KOPT-K1 (cell line): Measurements from ENCODE around the gene DGKG.

Source experiments
- H3K27ac ChIP-seq: fragments of 200-600 bp; sonication (generic); 2 replicates; pipeline ENCODE4 v1.5.1; 2016; ENCODE audit warnings: antibody characterized with exemption, mild to moderate bottlenecking, low read depth, low read length; ENCODE audit not compliant: poor library complexity, severe bottlenecking
- H3K36me3 ChIP-seq: fragments of 200-600 bp; sonication (generic); 2 replicates; pipeline ENCODE4 v1.5.1; 2017; ENCODE audit warnings: antibody characterized with exemption, mild to moderate bottlenecking, low read length, moderate library complexity; ENCODE audit not compliant: insufficient read depth
- H3K9me3 ChIP-seq: fragments of 200-600 bp; sonication (generic); 2 replicates; pipeline ENCODE4 v1.5.1; 2017; ENCODE audit warnings: antibody characterized with exemption, low read length, mild to moderate bottlenecking; ENCODE audit not compliant: insufficient read depth, poor library complexity, severe bottlenecking

Gene DGKG

DNA sequence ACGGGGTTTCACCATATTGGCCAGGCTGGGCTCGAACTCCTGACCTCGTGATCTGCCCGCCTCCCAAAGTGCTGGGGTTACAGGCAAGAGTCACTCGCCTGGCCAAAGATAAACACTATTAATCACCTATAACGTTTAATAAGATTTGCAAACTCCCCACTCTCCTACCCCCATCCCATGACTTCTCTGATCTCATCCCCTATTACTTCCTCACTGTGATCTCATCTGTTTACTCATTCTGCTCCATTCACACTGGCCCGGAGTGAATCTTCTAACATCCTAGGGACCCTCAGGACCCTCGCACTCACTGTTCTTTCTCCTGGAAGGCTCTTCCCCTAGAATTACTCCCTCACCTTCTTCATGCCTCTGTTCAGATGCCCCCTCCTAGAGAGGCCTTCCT, 78.9 kb downstream of the DGKG start:
- no peak overlapping the region for H3K27ac ChIP-seq
- H3K9me3 ChIP-seq, result no peaks in the 10 kb centered on the region
- H3K36me3 ChIP-seq, result no peaks in the 10 kb centered on the region

DNA sequence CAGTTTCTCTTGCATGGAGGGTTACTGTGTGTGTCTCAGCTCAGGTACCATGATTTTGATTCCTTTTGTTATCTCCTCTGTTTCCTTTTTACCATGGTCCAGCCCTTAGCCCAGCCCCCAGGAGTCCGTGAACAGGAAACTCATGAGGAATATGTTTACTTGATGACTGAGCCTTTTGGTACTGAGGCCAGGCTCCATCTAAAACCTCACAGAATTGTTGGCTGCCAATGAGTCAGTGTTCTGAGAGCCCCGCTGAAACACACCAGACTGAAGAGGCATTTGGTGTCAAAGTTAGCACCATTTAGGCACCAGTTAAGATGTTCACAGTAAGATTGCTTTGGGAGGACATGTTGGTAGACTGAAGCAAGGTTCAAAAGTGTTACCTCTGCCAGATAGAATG, 80.9 kb downstream of the DGKG start:
- no peaks in the 10 kb centered on the region for H3K9me3 ChIP-seq
- no peaks in the 10 kb centered on the region for H3K36me3 ChIP-seq
- no peak overlapping the region for H3K27ac ChIP-seq

DNA sequence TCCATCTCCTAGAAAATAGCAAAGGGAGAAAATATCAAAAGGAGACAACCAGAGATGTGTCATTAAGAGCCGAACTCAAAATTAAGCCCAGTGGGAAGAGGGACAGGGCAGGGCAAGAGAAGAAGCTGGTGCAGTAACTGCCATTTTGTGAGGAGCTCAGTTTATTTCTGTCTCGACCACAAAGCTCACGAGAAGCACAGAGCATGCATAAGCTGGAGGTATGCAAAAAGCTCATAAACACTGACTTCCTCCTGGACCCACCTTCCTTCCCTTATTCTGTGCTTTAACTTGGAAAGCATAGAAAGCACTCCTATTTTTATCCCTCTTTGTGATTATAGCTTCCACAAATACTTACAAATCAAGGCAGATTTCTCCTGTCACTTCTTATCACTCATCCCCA, 81.3 kb downstream of the DGKG start:
- Histone ChIP-seq H3K9me3 (no peaks in the 10 kb centered on the region), H3K36me3 (no peaks in the 10 kb centered on the region), H3K27ac (no peak overlapping the region)

DNA sequence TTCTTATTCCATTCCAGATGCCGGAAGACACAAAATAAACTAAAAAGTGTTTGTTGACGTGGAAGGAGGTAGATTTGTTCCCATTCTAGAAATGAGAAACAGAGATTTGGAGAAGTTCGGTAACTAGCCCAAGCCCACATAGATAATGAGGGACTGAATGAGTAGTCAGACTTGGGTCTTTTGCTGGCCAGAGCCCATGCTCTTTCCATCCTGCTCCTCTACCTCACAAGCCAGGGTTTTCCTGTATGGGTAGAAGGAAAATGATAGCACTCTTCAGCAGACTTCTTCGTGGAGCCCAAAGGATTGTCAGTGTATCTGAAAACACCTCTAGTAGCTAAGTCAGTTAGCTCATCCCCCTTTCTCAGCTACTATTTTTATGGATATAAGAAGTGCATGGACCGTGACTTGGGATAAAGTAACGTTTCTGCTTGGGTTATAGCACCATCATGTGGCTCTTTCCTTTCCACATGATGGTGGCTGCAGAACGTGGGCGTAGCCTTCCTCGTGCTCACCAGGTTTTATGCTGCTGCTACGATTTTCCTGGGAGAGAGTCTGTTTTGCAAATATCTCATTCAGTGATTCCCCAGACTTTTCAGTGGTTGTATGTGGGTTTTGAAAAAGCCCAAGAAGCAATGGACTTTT, 84.6 kb downstream of the DGKG start:
- Histone ChIP-seq H3K27ac (no peak overlapping the region), H3K9me3 (no peaks in the 10 kb centered on the region), H3K36me3 (no peaks in the 10 kb centered on the region)

DNA sequence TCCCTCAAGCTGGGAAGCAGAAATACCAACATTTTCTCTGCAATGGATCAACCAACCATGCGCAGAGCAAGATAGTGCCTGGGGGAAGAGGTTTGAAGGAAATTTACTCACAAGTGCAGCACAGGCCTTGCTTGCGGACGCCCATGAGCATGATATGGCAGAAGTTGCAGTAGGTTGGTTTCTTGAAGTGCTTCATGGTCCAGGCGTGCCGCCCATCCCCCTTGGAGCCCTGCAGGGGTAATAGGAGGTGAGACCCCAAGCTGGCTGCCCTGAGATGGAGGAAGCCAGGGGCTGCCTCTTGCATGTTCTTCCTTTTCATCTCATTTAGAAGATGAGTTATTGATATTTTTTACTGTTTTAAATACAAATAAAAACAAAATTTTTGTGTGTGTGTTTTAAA, 86.6 kb downstream of the DGKG start:
- Histone ChIP-seq H3K36me3 (no peaks in the 10 kb centered on the region), H3K27ac (no peak overlapping the region), H3K9me3 (no peaks in the 10 kb centered on the region)

DNA sequence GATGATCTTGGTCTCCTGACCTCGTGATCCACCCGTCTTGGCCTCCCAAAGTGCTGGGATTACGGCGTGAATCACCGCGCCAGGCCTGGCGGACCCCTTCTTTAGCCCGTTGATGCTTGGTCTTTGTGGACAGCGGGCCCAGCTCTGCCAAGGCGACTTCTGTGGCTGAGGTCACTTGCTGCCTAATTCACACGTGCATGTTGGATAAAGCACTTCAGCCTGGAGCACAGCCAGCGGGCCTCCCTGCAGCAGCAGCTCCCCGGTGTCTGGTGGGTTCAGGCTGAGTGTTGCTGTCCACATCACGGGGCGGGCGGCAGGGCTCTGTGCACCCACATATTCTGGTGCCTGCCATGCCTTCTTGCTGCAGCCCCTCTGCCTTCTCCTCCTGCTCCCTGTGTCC, 88.4 kb downstream of the DGKG start:
- H3K27ac ChIP-seq, result no peak overlapping the region
- H3K9me3 ChIP-seq, result no peaks in the 10 kb centered on the region
- H3K36me3 ChIP-seq, result no peaks in the 10 kb centered on the region

DNA sequence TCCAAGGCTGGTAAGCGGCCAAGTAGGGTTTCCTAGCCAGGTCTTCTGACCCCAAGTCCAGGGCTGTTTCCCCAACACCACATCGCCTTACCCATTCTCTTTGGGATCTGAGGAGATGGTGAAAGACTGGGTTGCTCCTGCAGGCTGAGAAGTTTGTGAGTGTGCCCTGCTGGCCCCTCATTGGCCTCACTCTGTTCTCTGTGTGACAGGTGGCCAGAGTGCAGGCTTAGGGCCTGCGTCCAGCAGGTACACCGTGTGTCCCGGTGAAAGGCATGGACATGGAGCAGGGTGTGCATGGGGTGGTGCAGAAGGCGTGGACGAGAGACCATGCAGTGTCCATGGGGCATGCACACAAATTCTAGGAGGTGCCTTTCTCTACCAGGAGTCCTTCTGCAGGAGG, 91.3 kb downstream of the DGKG start:
- Histone ChIP-seq H3K36me3 (no peaks in the 10 kb centered on the region), H3K27ac (no peak overlapping the region), H3K9me3 (no peaks in the 10 kb centered on the region)

DNA sequence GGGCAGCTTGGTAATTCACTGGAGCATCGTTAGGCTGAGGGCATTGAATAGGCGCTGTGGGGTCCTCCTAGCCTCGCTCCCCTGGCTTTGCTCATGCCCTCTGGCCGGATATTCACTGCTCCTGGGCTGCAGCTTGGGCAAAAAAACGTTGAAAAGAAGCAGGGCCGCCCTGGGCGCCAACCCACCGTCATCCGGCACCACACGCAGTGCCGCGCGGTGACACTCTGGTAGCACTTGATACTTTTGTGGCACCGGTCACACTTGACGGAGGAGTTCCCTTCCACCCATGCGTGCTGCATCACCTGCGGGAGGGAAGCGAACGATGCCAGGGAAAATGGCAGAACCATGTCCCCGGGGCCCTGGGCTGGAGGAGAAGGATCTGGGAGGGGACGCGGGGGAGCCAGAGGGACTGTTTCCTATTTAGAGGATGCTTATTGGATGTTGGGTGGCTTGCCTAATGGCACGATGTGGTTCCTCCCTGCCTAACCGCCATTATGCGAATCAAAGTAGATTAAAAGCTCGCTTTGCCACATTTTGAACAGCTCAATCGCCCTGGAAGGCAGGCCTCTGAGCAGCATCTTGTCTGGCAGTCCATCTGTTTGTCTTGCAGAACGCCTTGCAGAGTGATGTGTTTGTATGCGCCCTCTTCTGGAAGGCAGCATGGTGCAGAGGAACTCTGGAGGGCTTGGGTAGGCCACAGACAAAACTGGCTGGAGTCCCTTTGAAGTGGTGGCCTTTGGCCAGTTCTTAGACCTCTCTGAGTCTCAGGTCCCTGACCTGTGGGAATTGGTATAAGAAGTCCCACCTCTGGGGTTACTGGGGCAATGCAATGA, 93.2 kb downstream of the DGKG start:
- H3K27ac ChIP-seq, result no peak overlapping the region
- H3K9me3 ChIP-seq, result no peaks in the 10 kb centered on the region
- no peaks in the 10 kb centered on the region for H3K36me3 ChIP-seq

DNA sequence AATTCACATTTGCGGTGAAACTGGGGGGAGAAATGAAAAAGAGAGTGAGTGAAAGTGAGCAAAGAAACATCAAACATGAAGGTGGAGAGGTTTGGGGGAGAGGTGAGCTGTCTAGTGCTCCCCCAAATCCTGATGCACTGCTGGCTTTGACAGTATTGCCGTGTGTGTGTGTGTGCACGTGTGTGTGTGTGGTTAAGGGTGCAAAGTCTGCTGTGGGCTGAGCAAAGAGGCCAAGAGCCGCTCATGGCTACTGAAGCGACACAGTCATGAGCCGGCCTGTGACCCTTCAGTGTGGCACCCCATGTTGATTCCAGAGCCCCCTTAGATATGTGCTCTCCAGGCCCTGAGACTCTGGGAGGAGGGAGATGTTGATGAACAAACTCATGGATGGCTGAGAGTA, 94.3 kb downstream of the DGKG start:
- no peak overlapping the region for H3K27ac ChIP-seq

DNA sequence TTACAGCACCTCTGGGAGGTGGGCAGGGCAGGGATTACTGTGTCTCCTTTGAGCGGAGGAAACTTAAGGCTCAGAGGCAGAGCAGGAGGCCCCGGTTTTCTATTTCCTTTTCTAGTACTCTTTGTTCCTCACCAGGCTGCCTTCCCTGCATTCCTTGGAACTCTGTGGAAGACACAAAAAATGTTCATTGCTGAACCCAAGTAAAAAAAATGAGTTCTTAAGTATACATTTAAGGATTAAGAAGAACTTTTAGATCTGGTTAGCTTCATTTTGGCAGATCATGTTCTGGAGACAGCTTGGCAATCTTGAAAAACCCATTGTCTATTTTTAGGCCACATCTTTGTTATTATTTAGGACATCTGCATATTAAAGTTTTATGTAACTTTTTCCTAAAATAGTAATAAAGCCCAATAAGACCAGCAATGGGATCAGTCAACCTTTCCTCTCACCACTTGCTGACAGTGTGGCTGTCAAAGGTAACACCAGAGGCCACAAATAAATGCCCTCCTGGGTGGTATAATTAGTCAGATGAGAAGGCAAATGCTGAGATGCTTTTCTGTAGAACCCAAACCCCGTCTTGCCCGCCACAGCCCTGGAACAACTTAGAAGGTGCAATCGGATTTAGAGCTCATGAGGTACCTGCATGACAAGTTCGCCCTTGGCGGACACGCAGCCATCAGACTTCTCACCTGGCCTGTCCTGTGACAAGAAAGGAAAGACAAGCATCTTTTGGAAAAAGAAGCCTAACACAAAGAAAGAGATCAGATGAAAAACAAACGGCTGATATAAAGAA, 97.2 kb downstream of the DGKG start:
- Histone ChIP-seq H3K9me3 (no peaks in the 10 kb centered on the region), H3K27ac (no peak overlapping the region), H3K36me3 (no peaks in the 10 kb centered on the region)

More for the DNA sequence above, 94.3 kb downstream of the DGKG start:
- no peaks in the 10 kb centered on the region for H3K9me3 ChIP-seq
- no peaks in the 10 kb centered on the region for H3K36me3 ChIP-seq

DNA sequence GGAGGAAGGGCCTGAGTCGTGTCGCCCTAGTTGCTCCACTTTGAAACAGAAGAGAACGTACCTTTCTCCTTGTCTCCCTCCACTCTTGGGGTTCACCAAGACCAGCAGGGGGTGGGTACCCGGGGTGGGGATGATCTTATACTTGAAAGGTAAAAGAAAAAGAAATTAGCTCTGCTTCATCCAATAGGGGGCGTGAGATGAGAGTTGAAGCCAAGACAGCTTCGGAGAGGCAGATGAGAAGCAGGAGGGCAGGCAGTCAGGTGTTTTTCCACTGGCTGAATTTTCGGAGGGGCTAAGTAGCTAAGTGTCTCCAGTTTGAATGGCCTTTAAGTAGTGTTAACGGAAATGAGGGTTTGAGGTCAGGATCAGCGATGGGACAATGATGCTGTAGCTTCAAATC, 100.4 kb downstream of the DGKG start:
- no peaks in the 10 kb centered on the region for H3K9me3 ChIP-seq
- no peaks in the 10 kb centered on the region for H3K36me3 ChIP-seq
- no peak overlapping the region for H3K27ac ChIP-seq

DNA sequence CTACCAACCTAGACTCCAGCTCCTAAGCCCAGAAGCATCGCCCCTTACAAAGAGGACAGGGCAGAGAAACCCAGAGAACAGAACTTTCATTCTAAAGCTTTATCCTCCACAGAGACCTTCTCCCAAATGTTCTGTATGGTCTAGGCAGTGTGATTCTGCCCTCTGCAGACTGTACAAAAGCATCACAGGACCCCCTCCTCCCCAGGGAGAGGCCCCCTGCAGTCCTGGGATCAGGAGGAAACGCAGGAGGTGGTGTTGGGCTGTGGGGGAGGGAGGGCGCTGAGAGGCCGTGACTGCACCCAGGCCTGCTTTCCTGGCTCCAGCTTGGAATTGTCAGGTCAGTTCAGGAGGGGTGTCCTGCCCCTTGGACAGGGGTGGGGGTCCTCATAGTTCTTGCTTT, 101.3 kb downstream of the DGKG start:
- H3K27ac ChIP-seq, result no peak overlapping the region
- no peaks in the 10 kb centered on the region for H3K36me3 ChIP-seq
- H3K9me3 ChIP-seq, result no peaks in the 10 kb centered on the region

DNA sequence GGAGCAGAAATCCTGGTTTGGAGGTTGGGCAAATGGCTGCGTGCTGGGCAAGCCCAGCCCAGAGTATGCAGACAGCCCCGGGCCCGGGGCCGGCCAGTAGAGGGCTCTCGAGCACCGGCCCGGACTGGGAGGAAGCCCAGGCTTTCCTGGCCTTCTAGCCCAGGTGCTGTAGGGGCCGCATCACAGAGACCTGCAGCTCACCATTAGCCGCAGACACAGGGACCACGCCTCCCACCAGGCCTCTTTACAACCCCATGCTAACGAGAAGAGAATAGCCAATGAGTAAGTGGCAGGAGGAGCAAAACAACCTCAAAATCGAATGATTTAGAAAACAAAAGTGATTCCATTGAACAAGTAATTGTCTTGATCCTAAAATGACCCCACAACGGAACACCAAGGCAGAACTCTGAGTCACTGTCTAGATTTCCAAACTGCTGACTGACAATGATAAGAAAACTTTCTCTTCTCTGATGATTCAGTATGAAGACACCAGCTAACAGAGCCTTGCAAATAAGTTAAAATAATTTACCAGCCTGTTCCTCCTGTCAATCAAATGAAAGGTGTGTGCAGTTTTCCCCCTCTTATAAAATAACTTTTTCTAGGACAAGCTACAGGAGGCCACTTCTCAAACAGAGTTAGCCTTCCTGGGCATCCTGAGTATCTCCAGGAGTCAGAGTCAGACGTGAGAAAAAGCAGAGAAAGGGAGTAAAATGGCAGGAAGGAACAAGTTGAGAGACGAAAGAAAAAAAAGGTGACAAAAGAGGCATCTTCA, 102.2 kb downstream of the DGKG start:
- Histone ChIP-seq H3K9me3 (no peaks in the 10 kb centered on the region), H3K36me3 (no peaks in the 10 kb centered on the region), H3K27ac (no peak overlapping the region)

DNA sequence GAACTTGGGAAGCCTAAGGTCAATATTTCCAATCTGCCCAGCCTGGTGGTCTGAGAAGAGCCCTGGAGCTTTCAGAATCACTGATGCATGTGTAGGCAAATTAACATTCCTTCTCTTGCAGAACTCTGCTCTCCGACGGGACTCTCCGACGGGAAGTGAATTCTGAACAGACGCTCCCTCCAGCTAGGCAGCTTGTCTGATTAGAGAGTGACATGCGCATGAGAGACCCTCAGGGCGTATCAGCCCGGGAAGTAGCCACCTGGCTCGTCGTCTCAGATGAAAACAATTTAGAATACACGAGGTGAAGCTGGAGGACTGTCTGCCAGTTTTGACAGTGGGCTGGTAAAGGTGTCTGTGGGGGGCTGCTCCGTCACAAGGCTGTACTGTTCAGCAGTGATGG, 103.1 kb downstream of the DGKG start:
- no peaks in the 10 kb centered on the region for H3K9me3 ChIP-seq
- no peak overlapping the region for H3K27ac ChIP-seq
- H3K36me3 ChIP-seq, result no peaks in the 10 kb centered on the region

DNA sequence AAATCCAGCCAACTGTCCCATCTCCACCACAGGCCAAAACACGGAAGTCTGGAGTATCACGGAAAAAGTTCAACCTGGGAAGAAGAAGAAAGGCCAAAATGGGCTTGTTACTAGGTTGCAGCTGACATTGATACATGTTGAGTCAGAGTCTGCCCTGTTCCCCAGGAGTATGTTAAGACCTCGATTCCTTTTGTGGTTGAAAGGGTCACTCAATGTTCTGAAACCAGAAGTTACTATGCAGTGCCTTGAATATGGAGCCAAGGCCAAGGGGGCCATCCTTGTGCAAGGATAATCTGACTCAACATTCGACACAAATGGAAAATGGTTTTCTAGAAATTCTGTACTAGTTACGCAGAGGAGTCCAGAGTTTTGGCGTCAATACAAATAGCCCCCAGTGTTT, 104.2 kb downstream of the DGKG start:
- H3K36me3 ChIP-seq, result no peaks in the 10 kb centered on the region
- H3K27ac ChIP-seq, result no peak overlapping the region
- no peaks in the 10 kb centered on the region for H3K9me3 ChIP-seq
